LHCN-M2 (cell line): ENCODE measurements around the gene TPPP3. TPM values are rescaled to one million over a fixed set of nuclear protein-coding genes. Genes with fewer than 3 reads are reported as not detected.

Experiments used
- DNase-seq: peaks from one replicate; pipeline ENCODE4 v3.0.0-alpha.2; 2012; ENCODE audit warnings: low read depth
- total RNA-seq: library from RNA; depleted of rRNA; stranded (reverse); fragments of >200 nt; gene quantifications from 2 replicates; pipeline ENCODE4 v1.2.3, GENCODE V29; 2014; rRNA removed

Gene TPPP3
- total RNA-seq, 1 experiment from 2014 or later: 17.6 TPM

- no peak for DNase-seq
Measured at GRCh38 chr16:67345401-67345800, 47.9 kb downstream of the TPPP3 start.

- DNase-seq: no peak
Measured at GRCh38 chr16:67342616-67343015, 50.7 kb downstream of the TPPP3 start.

DNA sequence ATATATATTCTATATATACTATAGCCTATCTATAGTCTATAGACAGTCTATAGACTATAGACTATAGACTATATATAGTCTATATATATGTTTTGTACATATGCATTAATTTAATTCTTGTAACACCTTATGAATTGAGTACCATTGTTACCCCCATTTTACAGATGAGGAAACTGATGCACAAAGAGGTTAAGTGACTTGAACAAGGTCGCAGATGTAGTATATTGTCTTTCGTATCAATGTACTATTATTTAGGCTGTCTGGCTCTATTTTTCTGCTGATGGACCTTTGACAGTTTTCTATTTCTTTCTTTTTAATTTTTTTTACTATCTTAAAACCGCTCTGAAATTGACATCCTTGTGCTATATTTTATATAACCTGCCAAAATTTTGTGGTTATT, 52.0 kb downstream of the TPPP3 start:
- DNase-seq: no peak

Other genes with a start within 250 kb of the TPPP3 start
- 75.5 and 85.0 TPM in 2 replicates for gene B3GNT9, start 242.5 kb downstream of the TPPP3 start, total RNA-seq
- 31.2 and 46.0 TPM in 2 replicates for gene TRADD, start 233.6 kb downstream of the TPPP3 start, total RNA-seq
- gene FBXL8, start 233.5 kb downstream of the TPPP3 start, total RNA-seq: 24.5 and 32.5 TPM in 2 replicates
- gene HSF4, start 228.8 kb downstream of the TPPP3 start, total RNA-seq: 19.4 and 29.1 TPM in 2 replicates
- gene NOL3, start 223.0 kb downstream of the TPPP3 start, total RNA-seq: 58.0 and 58.6 TPM in 2 replicates
- gene MATCAP1, start 209.5 kb downstream of the TPPP3 start, total RNA-seq: 21.5 and 25.8 TPM in 2 replicates
- 5.1 and 10.3 TPM in 2 replicates for gene EXOC3L1, start 203.4 kb downstream of the TPPP3 start, total RNA-seq
- gene E2F4, start 201.3 kb downstream of the TPPP3 start, total RNA-seq: 126 and 153 TPM in 2 replicates
- gene ELMO3, start 194.4 kb downstream of the TPPP3 start, total RNA-seq: 1.8 and 1.9 TPM in 2 replicates
- 32.0 and 43.3 TPM in 2 replicates for gene TMEM208, start 166.4 kb downstream of the TPPP3 start, total RNA-seq
- gene FHOD1, start 146.0 kb downstream of the TPPP3 start, total RNA-seq: 27.0 and 29.7 TPM in 2 replicates
- 0.98 and 1.3 TPM in 2 replicates for gene SLC9A5, start 144.5 kb downstream of the TPPP3 start, total RNA-seq
- 0.32 and 0.57 TPM in 2 replicates for gene PLEKHG4, start 114.0 kb downstream of the TPPP3 start, total RNA-seq
- not detected in 2 replicates for gene KCTD19, start 66.8 kb downstream of the TPPP3 start, total RNA-seq
- not detected in 2 replicates for gene LRRC36, start 66.7 kb downstream of the TPPP3 start, total RNA-seq
- gene ZDHHC1, start 23.0 kb upstream of the TPPP3 start, total RNA-seq: 9.9 and 13.5 TPM in 2 replicates
- gene HSD11B2, start 37.6 kb upstream of the TPPP3 start, total RNA-seq: 0.17 and 0.58 TPM in 2 replicates
- 147 and 156 TPM in 2 replicates for gene ATP6V0D1, start 87.7 kb upstream of the TPPP3 start, total RNA-seq
- not detected in 2 replicates for gene AGRP, start 90.0 kb upstream of the TPPP3 start, total RNA-seq
- 24.3 and 24.4 TPM in 2 replicates for gene RIPOR1, start 135.3 kb upstream of the TPPP3 start, total RNA-seq
- 30.6 and 36.7 TPM in 2 replicates for gene CTCF, start 169.0 kb upstream of the TPPP3 start, total RNA-seq